Measurements from ENCODE around the gene LMX1B. TPM values are rescaled to one million over a fixed set of nuclear protein-coding genes. Genes with fewer than 3 reads are reported as not detected.
A peak's percentile ranks its signal among the peaks of the same experiment; 100 is the strongest.

The LMX1B gene
- total and polyA plus RNA-seq, 11 donors, result 0.15 to 1.1 (median 0.39) TPM

DNA sequence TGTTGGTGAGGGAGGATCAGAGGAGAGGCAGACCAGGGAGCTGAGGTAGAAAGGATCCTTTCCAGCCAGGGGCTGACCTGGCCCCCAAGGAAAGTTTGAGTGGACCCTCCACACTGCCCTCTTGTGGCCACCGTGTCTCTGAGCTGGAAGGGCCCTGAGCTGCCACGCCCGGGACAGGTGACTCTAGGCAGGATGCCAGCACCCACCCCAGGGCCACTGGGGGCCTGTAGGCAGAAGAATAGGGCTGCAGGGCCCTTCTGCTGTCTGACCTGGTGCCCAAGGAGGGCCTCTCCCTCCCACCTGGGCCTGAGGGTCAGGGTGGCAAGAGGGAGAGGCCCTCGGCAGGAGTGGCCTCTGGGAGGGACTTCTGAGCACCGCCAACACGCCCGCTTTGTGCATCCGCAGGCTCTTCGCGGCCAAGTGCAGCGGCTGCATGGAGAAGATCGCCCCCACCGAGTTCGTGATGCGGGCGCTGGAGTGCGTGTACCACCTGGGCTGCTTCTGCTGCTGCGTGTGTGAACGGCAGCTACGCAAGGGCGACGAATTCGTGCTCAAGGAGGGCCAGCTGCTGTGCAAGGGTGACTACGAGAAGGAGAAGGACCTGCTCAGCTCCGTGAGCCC is 76.8 kb downstream of the LMX1B start:
- intact Hi-C loops (cut with DNase I), result loop anchor here in 7 of 10 donors (1.0 to 10.0 kb wide), 4 partner anchors 78 to 186 kb away; partner anchors contain the start of gene LMX1B (in 3 of the 7)
- TF ChIP-seq, protein P1, sequence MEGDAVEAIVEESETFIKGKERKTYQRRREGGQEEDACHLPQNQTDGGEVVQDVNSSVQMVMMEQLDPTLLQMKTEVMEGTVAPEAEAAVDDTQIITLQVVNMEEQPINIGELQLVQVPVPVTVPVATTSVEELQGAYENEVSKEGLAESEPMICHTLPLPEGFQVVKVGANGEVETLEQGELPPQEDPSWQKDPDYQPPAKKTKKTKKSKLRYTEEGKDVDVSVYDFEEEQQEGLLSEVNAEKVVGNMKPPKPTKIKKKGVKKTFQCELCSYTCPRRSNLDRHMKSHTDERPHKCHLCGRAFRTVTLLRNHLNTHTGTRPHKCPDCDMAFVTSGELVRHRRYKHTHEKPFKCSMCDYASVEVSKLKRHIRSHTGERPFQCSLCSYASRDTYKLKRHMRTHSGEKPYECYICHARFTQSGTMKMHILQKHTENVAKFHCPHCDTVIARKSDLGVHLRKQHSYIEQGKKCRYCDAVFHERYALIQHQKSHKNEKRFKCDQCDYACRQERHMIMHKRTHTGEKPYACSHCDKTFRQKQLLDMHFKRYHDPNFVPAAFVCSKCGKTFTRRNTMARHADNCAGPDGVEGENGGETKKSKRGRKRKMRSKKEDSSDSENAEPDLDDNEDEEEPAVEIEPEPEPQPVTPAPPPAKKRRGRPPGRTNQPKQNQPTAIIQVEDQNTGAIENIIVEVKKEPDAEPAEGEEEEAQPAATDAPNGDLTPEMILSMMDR (IDR thresholded peaks at IDR 0.05), result peak; percentile 45 to 71 (median 58)
- no peak for TF ChIP-seq POLR2A (IDR thresholded peaks at IDR 0.05)
- Histone ChIP-seq H3K27ac (no peak overlapping the region), H3K4me3 (no peak overlapping the region), H3K4me1 (no peaks in the 10 kb centered on the region), H3K27me3 (peaks cover 0 to 39% (median 14%) of the 10 kb centered on the region in 9 donors), H3K36me3 (no peaks in the 10 kb centered on the region), H3K9me3 (no peaks in the 10 kb centered on the region)
- DNase-seq (peak in 3 of 5 donors; percentile 51 to 71 (median 51)), ATAC-seq (peak in 3 of 4 donors; percentile 33 to 70 (median 39))
- 55 to 64% (median 60%) methylated on average over 23 to 25 of the region's 25 CpGs for WGBS, 4 donors

DNA sequence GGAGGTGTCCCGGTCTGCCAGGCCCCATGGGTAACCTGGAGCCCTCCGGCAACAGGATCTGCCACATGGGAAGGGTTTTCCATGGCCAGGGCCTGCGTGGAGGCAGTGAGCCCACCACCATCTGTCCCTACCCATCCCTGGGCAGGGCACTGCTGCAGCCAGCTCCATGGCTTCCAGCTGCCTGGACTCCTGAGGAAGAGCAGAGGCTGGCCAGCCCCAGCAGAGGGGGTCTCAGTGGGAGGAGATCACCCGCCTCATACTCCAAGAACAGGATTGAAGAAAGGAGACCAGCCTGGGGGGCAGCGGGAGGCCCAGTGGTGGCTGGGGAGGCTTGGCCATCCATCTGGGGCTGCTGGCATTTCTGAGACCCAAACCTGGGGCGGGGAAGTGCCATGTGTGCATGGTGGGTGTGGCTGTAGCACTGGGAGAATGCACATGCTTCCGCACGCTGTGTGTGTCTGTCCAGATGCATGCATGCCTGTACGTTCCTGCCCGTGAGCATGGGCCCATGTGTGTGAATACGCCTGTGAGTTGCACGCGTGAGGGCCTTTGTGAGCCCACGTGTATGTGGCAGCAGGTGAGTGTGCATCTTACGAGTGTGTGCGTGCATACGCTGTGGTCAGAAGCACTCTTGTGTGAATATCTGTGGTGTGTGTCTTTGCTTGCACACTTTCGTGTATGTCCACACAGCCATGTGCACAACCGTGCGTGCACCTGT is 78.5 kb downstream of the LMX1B start:
- intact Hi-C loops (cut with DNase I), result loop anchor here in 5 of 10 donors (5.0 to 10.0 kb wide), 2 partner anchors 80 to 187 kb away; partner anchors contain the start of gene LMX1B (in 3 of the 5)
- Histone ChIP-seq H3K27ac (no peak overlapping the region), H3K4me1 (no peaks in the 10 kb centered on the region), H3K36me3 (no peaks in the 10 kb centered on the region), H3K9me3 (no peaks in the 10 kb centered on the region), H3K4me3 (no peak overlapping the region), H3K27me3 (peaks cover 0 to 30% (median 14%) of the 10 kb centered on the region in 9 donors)
- 89 to 93% (median 91%) methylated on average over 20 of the region's 20 CpGs for WGBS, 4 donors
- no peak for ATAC-seq
- peak in 1 of 5 donors; percentile 15 for DNase-seq
- TF ChIP-seq, protein P1 (IDR thresholded peaks at IDR 0.05), result no peak
- TF ChIP-seq POLR2A (IDR thresholded peaks at IDR 0.05), result no peak

DNA sequence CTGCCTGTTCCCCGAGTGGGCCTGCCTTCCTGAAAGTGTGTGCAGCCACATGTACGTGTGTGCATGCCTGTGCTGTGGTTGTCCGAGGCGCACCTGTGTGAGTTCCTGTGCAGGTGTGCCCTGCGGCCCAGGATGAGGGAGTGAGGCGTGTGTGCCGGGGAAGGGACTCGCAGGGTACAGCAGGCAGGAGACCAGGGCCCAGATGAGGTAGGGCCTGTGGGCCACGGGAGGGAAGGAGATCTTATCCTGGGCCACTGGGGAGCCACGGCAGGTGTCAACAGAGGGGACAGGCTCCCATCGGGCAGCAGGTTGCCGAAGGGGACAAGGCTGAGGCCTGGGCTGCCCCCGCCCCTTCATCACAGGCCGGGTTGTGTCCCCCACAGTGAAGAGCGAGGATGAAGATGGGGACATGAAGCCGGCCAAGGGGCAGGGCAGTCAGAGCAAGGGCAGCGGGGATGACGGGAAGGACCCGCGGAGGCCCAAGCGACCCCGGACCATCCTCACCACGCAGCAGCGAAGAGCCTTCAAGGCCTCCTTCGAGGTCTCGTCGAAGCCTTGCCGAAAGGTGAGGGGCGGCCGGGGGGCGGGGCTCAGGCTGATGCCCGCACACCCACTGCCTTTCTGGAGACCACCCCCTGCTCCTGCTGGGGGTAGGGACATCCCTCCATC is 79.2 kb downstream of the LMX1B start:
- TF ChIP-seq POLR2A (IDR thresholded peaks at IDR 0.05), result no peak
- TF ChIP-seq, protein P1 (IDR thresholded peaks at IDR 0.05), result no peak
- intact Hi-C loops (cut with DNase I), result loop anchor here in 5 of 10 donors (5.0 to 10.0 kb wide), 2 partner anchors 81 to 188 kb away; partner anchors contain the start of gene LMX1B (in 3 of the 5)
- Histone ChIP-seq H3K27me3 (peaks cover 0 to 23% (median 9%) of the 10 kb centered on the region in 9 donors), H3K9me3 (no peaks in the 10 kb centered on the region), H3K27ac (no peak overlapping the region), H3K4me3 (no peak overlapping the region), H3K36me3 (no peaks in the 10 kb centered on the region), H3K4me1 (no peaks in the 10 kb centered on the region)
- ATAC-seq, result no peak
- peak in 2 of 5 donors; percentile 26 to 60 for DNase-seq
- 89 to 91% (median 89%) methylated on average over 29 to 32 of the region's 32 CpGs for whole genome bisulfite sequencing, 4 donors
